Osteoblast (primary cell): ENCODE data around the gene CAMTA1. TPM values are rescaled to one million over a fixed set of nuclear protein-coding genes. Genes with fewer than 3 reads are reported as not detected.

Source experiments
- DNase-seq: peaks from one replicate; pipeline ENCODE4 v3.0.0; 2011; ENCODE audit warnings: low spot score, mixed read lengths; ENCODE audit not compliant: insufficient read length; ENCODE audit errors: missing footprints
- H2AFZ ChIP-seq: 2 replicates; pipeline ENCODE4 v1.6.0; 2011; ENCODE audit warnings: mild to moderate bottlenecking, low read length
- H3K27ac ChIP-seq: 2 replicates; pipeline ENCODE4 v1.5.1; 2011; ENCODE audit warnings: mild to moderate bottlenecking, low read depth, low read length, moderate library complexity
- H3K27me3 ChIP-seq: 2 replicates; pipeline ENCODE4 v1.6.0; 2012; ENCODE audit warnings: mild to moderate bottlenecking, control low read depth, inconsistent platforms, low read length, moderate library complexity; ENCODE audit not compliant: insufficient read depth
- H3K36me3 ChIP-seq: 2 replicates; pipeline ENCODE4 v1.5.1; 2011; ENCODE audit warnings: mild to moderate bottlenecking, low read length, control low read depth, moderate library complexity; ENCODE audit not compliant: insufficient read depth
- H3K4me1 ChIP-seq: 2 replicates; pipeline ENCODE4 v1.5.1; 2011; ENCODE audit warnings: mild to moderate bottlenecking, low read length, control low read depth, moderate library complexity; ENCODE audit not compliant: insufficient read depth
- H3K4me2 ChIP-seq: 2 replicates; pipeline ENCODE4 v1.6.0; 2011; ENCODE audit warnings: mild to moderate bottlenecking, low read length; ENCODE audit not compliant: insufficient read depth
- H3K4me3 ChIP-seq: fragments of 200-600 bp; sonication (generic); 3 replicates; pipeline ENCODE4 v1.5.1; 2012; ENCODE audit warnings: mild to moderate bottlenecking, low read length, inconsistent platforms; ENCODE audit not compliant: insufficient read depth
- H3K79me2 ChIP-seq: 2 replicates; pipeline ENCODE4 v1.6.0; 2012; ENCODE audit warnings: mild to moderate bottlenecking, low read length, control low read depth, inconsistent platforms; ENCODE audit not compliant: insufficient read depth
- H3K9me3 ChIP-seq: 2 replicates; pipeline ENCODE4 v1.5.1; 2011; ENCODE audit warnings: low read depth, low read length, control low read depth
- H4K20me1 ChIP-seq: 2 replicates; pipeline ENCODE4 v1.6.0; 2012; ENCODE audit warnings: mild to moderate bottlenecking, low read length, control low read depth; ENCODE audit not compliant: insufficient read depth
- CTCF ChIP-seq: IDR thresholded peaks from 2 replicates; pipeline ENCODE4 v1.5.1; 2011; ENCODE audit warnings: mild to moderate bottlenecking, low read depth, low read length, moderate library complexity; ENCODE audit errors: extremely low read depth
- total RNA-seq: library from RNA; depleted of rRNA; stranded (reverse); fragments of >200 nt; gene quantifications from 2 replicates; pipeline ENCODE4 v1.2.3, GENCODE V29; 2012

CAMTA1 gene
- total RNA-seq, 1 donor = 47.4 TPM

DNA sequence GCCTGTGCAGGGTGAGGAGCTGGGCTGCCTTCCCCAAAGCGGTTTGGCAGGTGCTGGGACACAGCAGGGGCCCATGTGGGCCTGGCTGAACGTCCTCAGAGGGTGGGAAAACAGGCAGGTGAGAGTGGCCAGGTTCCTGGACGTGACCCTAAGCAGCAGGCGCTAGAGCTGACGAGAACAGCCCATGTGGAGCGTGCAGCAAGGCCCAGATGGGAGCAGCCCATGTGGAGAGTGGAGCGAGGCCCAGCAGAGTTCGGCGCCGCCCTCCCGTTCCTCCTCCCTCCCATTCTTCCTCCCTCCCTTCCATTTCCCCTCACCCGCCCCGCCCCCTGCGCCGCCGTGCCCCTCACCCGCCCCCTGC lies 671.4 kb downstream of the CAMTA1 start:
- no peak overlapping the region for H3K27ac ChIP-seq
- H3K4me1 ChIP-seq = peaks cover 11% of the 10 kb centered on the region
- H4K20me1 ChIP-seq = no peaks in the 10 kb centered on the region
- no peak overlapping the region for H3K4me2 ChIP-seq
- H2AFZ ChIP-seq = no peak overlapping the region
- H3K9me3 ChIP-seq = no peaks in the 10 kb centered on the region
- H3K27me3 ChIP-seq = no peaks in the 10 kb centered on the region
- no peak for TF ChIP-seq CTCF
- H3K4me3 ChIP-seq = no peak overlapping the region
- no peak for DNase-seq
- no peaks in the 10 kb centered on the region for H3K79me2 ChIP-seq
- H3K36me3 ChIP-seq = no peaks in the 10 kb centered on the region

GRCh38 chr1:7457811-7458210 lies 672.6 kb downstream of the CAMTA1 start:
- Histone ChIP-seq H3K9me3 (no peaks in the 10 kb centered on the region), H3K36me3 (no peaks in the 10 kb centered on the region), H3K4me1 (peaks cover 11% of the 10 kb centered on the region), H3K4me3 (no peak overlapping the region), H3K27me3 (no peaks in the 10 kb centered on the region), H4K20me1 (no peaks in the 10 kb centered on the region), H3K27ac (no peak overlapping the region), H2AFZ (no peak overlapping the region), H3K4me2 (no peak overlapping the region), H3K79me2 (no peaks in the 10 kb centered on the region)
- DNase-seq = no peak
- TF ChIP-seq CTCF = no peak

DNA sequence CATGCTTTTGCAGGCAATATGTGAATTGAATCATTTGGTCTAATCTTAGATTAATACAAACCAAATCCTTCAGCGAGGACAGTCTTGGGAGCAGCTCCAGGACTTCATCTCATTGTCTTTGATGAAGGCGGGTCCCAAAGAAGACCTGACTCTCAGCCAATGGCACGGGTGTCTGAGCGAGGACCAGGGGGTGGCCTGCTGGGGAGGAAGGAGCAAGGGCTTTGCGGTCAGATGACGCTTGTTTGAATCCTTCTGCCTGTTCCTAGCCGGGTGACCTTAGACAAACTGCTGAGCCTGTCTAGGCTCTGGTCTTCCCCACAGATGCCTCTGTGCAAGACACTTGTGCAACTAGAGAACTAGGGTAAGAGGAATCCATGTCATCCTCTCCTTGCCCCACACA lies 673.7 kb downstream of the CAMTA1 start:
- H2AFZ ChIP-seq = no peak overlapping the region
- peaks cover 11% of the 10 kb centered on the region for H3K4me1 ChIP-seq
- no peaks in the 10 kb centered on the region for H3K9me3 ChIP-seq
- H3K27me3 ChIP-seq = no peaks in the 10 kb centered on the region
- H3K36me3 ChIP-seq = no peaks in the 10 kb centered on the region
- no peak for DNase-seq
- H3K79me2 ChIP-seq = no peaks in the 10 kb centered on the region
- TF ChIP-seq CTCF = no peak
- no peak overlapping the region for H3K4me3 ChIP-seq
- H3K4me2 ChIP-seq = no peak overlapping the region
- H4K20me1 ChIP-seq = no peaks in the 10 kb centered on the region
- H3K27ac ChIP-seq = no peak overlapping the region

- no peaks in the 10 kb centered on the region for H4K20me1 ChIP-seq
- peaks cover 6% of the 10 kb centered on the region for H3K4me1 ChIP-seq
- no peak overlapping the region for H3K27ac ChIP-seq
- no peaks in the 10 kb centered on the region for H3K9me3 ChIP-seq
- no peaks in the 10 kb centered on the region for H3K36me3 ChIP-seq
- DNase-seq = no peak
- no peak overlapping the region for H2AFZ ChIP-seq
- no peak overlapping the region for H3K4me3 ChIP-seq
- no peaks in the 10 kb centered on the region for H3K79me2 ChIP-seq
- no peak overlapping the region for H3K4me2 ChIP-seq
- H3K27me3 ChIP-seq = no peaks in the 10 kb centered on the region
- TF ChIP-seq CTCF = no peak
These were observed 674.7 kb downstream of the CAMTA1 start for GRCh38 chr1:7459914-7460313.
